Neural progenitor cell (in vitro differentiated cells): ENCODE measurements around the gene RAMP3.
"Not testable (repeated sequence)": the region's sequence is repeated elsewhere in the genome, so short reads cannot be mapped to it uniquely, and the experiment has no call there.

Source experiments
- EZH2 ChIP-seq: fragments of 200-600 bp; sonication (generic); IDR thresholded peaks from 2 replicates; pipeline ENCODE4 v1.6.1; 2017; ENCODE audit warnings: antibody characterized with exemption, mild to moderate bottlenecking, moderate library complexity
- TF ChIP-seq, protein P1 (sequence below): fragments of 200-600 bp; sonication (generic); IDR thresholded peaks from 2 replicates; pipeline ENCODE4 v1.5.1; 2017; ENCODE audit warnings: antibody characterized with exemption, mild to moderate bottlenecking

GRCh38 chr7:45206266-45206665 lies 48.7 kb downstream of the RAMP3 start:
- TF ChIP-seq, protein P1, sequence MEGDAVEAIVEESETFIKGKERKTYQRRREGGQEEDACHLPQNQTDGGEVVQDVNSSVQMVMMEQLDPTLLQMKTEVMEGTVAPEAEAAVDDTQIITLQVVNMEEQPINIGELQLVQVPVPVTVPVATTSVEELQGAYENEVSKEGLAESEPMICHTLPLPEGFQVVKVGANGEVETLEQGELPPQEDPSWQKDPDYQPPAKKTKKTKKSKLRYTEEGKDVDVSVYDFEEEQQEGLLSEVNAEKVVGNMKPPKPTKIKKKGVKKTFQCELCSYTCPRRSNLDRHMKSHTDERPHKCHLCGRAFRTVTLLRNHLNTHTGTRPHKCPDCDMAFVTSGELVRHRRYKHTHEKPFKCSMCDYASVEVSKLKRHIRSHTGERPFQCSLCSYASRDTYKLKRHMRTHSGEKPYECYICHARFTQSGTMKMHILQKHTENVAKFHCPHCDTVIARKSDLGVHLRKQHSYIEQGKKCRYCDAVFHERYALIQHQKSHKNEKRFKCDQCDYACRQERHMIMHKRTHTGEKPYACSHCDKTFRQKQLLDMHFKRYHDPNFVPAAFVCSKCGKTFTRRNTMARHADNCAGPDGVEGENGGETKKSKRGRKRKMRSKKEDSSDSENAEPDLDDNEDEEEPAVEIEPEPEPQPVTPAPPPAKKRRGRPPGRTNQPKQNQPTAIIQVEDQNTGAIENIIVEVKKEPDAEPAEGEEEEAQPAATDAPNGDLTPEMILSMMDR: not testable (repeated sequence)
- not testable (repeated sequence) for TF ChIP-seq EZH2
